Stimulated activated CD4-positive, alpha-beta T cell treated with anti-CD3 and anti-CD28 coated beads, TNF-alpha, amount 100 ng/mL, for 24 hours (primary cell): Measurements from ENCODE around the gene TAF1B.

Experiments
- DNase-seq, 3 experiments: peaks; one replicate each; pipeline ENCODE4 v3.0.0-alpha.2; 2020; ENCODE audit warnings: low read depth in 3 of 3

The TAF1B gene

DNA sequence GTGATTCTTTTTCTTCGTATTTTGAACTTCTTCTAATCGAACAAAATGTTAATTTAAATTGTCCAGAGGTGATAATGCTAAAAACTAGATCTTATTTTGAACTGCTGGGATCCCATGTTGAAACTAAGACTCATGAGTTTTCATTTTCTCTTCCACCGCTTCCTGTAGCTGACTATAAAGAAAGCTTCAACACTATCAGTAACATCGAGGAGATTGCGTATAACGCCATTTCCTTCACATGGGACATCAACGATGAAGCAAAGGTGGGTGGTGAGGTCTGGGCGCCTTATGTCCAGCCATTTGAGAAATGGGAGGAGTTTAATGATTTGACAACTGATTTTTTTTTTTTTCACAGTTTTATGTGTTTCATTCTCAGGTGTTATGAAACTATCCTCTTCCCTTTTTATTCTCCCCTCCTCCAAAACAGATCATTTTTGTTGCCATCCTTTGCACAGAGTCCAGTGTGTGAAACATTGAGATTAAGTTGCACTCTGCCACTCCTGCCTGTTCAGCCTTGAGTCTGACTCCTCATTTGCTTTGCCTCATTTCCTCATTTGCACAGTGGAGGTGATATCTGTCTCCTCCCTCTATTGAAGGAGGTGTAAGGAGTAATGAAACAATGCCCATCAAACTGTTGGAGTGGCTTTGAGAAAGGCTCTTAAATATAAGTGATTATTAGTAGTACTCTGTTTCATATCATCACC is 122.0 kb downstream of the TAF1B start:
- no peak for DNase-seq

DNA sequence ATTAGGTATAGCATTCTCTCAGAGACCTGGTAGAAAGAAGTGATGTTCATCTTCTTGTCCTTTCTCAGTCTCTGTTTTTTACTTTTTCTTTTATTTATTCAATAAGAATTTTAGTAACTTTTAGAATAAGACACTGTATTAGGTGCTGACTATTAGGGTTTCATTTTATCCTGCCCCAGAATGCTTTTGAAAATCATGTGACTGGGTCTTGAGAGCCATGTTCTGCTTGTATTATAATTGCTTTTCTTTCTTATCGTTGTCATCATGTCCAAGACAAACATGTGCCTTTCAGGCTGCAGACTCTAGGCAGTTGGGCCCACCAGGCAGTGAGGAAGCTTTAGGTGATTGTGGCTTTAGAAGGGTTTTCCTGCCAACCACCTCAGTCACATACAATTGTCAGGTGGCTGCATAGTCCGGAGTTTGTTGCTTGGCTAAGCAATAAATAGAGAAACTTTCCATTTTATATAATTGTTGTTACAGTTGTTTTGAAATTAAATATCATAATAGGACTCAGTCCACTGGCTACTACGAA is 123.3 kb downstream of the TAF1B start:
- no peak for DNase-seq

DNA sequence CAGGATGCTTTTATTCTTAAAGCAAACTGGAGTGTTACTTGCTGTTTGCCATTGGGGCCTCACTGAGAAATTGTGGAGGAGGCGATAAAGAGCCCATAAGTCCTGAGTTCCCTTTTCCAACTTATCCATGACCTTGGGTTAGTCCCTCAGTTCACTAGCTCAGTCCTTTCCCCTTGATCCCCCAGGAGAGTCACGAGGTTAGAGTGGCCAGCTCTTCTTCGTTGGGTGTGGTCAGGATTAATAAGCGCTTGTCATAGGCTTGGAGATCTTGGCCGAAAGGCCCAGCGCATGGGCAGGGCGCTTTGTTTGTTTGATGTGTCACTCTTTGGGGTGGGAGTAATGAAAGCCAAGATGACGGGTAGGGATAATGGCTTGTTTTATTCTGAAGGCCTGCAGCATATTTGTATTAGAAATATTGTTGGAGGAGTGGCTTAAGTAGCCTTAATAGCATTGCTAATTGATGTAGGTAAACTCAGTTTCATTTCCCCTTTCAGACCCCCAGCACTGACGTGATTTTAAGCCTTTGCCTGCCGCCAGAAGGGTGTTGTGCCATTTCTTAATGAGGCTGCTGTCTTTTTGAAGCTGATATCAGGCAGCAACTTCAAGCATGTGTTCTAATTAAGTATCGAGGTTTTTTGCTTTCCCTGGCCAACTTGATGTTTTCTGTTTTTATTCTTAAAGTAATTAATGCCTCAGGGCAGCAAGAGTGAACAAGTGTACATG is 123.9 kb downstream of the TAF1B start:
- DNase-seq, result no peak

DNA sequence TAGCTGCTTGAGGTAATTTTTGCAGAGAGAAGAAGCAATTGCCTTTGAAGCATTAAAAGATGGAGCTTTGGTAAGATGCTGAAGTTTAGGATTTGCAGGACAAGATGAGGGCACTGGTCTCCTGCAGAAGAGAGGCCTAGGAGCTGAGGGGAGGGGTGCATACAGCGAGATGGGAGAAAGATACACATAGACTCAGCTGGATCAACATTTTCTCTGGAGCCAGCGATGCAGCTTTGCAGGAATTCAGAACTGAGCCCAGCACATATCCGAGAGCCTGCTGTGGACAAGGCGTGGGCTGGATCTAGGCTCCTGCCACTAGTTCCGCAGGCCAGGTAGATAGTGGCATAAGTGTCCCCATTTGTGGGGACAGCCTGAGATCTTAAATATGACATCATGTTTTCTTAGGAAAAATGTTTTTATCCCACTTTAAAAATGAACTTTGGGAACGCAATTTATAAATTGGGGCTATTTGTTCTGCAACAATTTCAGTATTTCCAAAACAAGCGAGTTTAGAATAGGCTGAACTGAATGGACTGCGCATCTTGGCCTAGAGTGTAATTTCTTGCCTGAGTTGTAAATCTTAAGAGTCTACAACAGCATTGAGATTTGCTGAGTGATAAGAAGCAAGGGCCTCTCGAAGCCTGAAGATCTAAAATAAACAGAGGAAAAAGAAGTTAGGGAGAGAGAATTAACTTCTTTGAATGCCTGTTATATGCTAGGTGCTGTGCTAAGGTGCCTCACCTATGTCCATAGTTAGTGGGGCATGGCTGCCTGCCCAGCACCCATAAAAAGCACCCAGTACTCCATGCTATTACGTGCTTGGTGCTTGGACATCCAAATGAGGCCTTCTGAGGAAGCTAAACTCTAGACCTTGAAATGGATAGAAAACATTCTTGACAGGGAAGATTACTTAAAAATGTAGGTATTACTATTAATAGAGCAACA is 125.6 kb downstream of the TAF1B start:
- DNase-seq, result no peak

DNA sequence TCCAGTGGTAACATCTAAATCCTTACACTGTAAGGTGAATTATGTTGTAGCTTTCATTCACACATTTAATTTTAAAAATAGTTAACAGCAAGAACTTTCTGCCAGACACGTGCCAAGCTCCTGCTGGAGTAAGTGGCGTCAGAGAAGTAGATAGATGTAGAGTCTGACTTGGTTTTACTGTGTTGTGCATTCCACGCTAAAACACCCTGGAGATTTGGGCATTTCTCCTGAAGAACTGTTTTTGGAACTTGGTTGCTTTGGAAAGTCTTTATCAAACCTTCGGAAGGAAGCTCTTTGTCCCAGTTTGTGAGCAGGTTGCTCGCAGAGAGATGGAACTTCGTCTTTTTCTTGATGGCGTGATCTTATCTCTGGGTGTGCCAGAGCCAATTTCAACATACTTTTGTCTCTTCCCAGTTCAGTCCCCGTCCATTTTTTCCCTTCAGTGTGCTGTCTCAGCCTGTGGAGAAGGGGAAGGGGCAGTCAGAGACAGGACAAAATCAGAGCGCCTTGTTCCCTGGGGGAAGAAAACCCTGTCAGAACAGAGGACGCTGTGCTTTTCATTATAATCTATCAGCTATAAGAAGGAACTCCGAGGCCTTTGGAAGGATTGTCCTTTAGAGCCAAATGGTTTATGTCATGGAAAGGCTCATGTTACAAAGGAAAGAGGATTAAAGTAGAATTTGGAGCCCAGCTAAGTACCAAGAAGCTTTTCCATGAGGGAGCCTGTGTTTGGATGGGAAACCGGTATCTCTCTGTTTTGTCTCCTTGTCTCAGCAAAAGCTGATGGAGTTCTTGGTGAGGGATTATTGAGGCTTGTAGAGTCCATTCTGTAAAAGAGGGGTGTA is 127.1 kb downstream of the TAF1B start:
- no peak for DNase-seq

DNA sequence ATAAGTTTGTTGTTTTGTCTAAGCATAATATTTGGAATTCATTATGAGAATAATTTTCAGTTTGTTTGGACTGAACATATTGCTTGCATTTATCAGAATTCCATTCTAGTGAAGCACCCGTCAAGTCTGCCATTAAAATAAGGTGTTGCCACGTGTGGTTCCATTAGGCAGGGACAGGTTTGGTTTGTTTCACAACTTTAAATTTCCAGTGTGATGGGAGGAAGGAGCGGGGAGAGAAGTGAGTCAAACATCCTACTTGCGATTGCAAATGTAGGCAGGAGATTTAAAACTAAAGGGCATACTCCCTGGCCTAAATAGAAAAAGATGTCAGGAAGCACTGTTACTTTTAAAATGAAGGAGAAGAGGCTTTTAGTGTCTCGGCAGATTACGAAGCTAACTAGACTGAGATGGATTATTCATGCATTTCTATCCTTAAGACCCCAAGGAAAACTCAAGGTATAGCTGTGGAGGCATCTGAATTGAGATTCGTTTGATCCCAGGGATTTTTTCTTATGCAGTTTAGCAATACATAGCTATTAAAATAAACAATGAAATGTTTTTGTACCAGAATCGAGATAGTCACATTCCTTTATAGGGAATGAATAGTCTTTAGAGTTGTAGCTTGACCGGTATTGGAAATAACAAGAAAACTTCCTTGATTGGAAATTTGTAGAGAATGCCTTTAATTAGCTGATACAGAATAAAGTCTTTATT is 128.0 kb downstream of the TAF1B start:
- DNase-seq, result no peak

DNA sequence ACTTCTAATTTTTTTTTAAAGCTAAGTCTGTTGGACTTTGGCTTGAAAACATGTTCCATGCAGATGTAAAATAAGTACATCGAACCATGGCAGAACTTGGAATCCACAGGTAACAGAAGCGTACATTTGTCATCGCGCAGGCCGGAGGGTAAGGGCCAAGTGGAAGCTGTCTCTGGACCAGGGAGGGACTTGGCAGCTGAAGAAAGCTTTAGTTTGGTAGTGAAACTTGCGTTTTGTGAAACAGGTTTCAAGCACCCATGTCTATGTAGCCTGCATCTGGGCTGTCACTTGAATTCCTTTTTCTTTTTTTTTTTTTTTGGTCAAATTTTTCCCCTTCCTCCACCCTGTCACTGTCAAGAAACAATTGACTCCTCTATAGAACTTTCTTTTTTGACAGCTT is 128.6 kb downstream of the TAF1B start:
- DNase-seq, result no peak

DNA sequence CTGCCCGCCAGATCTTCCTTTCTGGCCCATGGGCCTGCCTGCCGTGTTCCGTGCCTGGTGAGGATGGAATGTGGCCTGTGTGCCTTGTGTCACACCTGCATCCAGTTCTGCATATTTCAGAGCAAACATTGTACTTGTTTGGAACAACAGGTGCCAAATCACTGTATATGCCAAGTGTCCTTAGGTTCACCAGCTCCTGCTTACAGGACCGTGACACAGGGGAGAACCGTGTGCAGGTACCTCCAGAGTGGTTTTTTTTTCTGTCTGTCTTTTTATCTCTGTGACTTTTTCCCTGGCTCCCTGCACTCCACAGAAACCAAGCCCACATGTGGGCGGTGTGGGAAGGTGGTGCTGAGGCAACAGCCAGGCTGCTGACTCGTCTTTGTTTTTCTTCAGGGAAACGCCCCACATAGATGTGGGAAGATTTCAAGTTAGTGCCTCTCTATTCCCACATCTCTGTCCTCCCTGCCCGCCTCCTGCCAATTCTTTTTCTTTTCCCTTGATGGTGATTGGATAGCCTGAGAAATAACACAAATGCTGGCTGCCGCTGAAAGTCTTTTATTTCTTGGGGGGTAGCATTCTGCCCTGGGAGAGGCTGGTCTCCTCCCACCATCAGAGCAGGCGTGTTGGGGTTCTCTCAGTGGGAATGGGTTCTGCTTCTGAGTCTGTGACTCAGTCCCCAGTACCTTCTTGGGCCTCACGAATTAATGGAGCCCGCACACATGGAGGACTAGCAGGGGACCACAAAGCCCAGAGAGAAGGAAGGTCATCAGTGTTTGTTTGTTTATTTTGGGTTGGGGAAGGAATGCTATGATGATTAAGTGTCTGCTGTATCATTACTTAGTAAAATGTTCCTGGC is 129.6 kb downstream of the TAF1B start:
- peak in 1 of 3 experiments; percentile 35 for DNase-seq

DNA sequence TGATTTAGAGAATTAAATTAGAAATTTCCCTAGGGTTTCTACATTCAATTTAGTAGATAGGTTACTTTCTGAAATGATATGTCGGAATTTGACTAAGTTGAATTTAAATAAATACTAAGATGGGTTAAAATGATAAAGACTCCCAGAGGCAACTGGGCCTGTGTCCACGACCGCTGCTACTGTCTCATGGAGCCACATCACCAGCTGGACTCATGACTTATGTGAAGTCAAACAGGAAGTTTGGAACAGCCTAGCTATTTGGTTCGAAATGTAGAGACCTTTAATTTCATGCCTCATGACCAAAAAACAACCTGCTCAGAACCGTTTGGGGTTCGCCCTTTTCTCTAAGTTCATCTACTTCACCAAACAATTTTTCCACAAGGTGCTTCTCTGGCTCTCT is 130.4 kb downstream of the TAF1B start:
- DNase-seq, result no peak

DNA sequence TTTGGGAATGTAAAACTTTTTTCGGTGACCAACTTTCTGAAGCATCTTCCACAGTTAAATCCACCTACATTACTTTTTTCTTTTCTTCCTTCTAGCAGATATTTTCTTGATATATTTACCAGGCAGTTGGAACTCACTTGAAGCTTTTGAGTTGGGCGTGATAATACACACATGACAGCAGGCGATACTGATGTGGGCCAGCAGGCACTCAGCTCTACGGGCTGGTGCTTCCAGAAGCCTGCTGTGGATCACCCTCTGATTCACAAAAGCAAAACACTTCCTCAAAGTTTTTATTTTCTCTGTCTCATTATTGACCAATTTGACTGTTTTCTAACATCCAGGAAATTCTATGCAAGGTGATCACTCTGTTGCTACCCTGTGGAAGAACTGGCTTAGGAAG is 131.1 kb downstream of the TAF1B start:
- DNase-seq, result no peak

DNA sequence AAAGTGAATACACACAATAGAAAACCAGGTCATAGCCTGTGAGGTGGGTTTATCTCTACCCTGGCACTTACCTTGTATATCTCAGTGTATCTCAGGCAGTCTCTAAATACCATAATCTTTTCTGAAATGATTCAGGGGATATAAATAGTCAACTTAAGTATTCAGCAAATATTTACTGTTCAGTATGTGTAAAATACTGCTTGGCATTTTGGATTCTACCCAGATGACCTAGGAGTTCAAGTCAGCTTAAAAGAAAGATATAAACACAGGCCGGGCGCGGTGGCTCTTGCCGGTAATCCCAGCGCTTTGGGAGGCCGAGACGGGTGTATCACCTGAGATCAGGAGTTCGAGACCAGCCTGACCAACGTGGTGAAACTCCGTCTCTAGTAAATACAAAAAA is 132.1 kb downstream of the TAF1B start:
- DNase-seq, result no peak

DNA sequence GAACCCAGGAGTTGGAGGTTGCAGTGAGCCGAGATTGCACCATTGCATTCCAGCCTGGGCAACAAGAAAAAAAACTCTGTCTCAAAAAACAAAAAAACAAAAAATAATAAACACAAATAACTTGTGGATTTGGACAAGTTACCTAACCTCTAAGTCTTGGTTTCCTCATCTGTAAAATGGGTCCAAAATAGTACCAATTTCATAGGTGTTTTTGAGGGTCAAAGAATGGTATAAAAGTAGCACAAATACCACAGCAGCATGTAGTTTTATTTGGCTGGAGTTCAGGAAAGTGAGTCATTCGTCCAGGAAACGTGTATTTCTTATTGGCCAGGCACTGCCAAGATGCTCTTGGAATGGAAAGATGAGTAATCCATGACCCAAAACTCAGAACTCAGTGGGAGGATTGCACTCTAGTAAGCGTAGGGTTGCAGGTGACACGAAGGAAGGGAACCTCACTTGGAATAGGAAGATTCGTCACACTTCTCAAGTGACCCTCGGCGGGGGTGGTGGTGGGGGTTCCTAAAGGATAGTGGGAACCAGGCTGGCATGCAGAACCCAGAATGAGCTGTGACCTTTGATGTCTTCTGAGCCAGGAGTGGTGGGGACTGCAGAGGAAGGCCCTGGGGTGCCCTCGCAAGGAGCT is 132.7 kb downstream of the TAF1B start:
- DNase-seq, result peak in 2 of 3 experiments; percentile 11 to 35

DNA sequence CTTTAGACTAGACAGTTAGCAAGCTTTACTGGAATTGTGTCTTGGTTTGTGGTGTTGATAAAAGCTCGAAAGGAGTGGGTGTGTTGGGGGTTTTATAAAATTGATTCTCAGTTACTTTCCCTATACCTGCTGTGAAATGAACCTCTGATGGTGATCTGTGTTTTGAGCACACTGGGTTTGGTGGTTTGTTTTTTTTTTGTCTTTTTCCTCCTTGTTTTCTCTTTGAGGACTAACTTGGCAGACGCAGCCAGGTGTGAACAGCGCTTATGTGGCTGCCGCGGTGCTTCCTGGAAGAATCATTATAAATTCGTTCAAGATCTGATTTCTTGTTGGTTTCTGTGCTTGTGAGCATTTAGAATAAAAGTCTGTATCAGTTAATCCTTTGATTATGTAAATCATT is 136.7 kb downstream of the TAF1B start:
- DNase-seq, result no peak

DNA sequence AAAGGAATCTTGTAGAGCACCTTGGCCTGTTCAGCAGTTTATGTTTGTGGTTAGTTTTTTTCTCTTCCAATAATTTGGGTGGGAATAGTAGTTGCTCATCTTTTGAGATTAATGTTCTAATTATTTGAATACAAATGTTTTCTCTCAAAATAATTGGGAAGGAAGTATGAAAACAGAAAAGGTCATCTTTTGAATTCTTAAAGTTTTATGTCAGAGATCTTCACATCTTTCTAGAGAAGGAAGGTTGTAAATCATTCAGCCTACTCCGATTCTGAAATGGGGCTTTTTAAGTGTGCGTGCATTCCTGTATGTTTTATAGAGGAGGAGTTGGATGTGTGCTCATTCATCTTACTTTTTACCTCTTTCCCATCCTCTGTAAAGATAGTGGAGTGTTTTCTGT is 137.2 kb downstream of the TAF1B start:
- no peak for DNase-seq

DNA sequence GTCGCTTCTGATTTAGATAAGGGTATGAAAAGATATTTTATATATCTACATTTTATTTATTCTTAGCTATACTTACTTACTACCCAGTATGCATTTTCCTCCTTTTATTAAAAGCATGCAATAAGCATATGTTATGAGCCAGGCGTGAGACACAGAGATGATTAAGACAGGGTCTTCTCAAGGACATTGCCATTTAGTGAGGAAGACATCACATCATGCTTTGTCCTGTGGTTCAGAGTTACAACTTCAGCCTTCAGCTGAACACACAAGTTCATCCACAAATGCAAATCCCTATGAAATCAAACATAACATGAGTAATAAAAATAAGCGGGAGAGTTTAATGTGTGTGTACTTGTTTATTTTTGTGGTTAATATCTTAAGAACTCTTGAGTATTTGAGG is 138.4 kb downstream of the TAF1B start:
- no peak for DNase-seq

DNA sequence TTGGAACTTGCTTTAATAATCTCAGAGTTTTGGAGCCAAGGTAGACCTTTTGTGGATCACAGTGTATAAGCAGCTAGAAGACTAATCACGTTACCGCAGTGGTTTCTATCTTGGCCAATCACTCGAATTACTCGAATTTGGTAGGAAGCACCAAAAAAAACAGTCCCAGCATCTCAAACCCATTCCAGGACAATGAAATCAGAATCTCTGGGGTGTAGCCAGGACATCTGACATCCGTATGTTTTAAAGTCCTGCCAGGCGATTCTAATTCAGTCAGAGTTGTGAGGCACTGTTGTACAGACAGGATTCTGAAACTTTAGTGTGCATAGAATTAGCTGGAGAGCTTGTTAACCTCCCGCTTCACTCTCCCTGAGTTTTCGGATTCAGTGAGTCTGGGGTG is 139.0 kb downstream of the TAF1B start:
- no peak for DNase-seq

DNA sequence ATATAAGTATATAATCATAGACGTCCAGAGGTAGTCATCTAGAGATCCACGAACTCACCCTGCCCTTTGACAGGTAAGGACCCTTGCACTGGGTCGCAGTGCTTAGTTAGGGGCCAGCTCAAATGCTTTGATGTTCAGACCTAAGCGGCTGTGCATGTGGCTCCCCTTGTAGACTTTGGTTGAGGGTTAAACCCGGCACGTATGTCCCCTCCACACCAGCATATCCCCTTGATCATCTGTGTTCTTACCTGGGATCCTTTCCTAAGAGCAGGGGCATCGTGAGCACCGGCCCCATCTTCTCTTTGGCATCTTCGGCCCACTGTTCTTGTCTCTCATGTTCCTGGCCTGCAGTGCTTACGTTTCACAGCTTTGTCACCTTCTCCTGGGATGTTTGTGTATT is 139.6 kb downstream of the TAF1B start:
- DNase-seq, result no peak

DNA sequence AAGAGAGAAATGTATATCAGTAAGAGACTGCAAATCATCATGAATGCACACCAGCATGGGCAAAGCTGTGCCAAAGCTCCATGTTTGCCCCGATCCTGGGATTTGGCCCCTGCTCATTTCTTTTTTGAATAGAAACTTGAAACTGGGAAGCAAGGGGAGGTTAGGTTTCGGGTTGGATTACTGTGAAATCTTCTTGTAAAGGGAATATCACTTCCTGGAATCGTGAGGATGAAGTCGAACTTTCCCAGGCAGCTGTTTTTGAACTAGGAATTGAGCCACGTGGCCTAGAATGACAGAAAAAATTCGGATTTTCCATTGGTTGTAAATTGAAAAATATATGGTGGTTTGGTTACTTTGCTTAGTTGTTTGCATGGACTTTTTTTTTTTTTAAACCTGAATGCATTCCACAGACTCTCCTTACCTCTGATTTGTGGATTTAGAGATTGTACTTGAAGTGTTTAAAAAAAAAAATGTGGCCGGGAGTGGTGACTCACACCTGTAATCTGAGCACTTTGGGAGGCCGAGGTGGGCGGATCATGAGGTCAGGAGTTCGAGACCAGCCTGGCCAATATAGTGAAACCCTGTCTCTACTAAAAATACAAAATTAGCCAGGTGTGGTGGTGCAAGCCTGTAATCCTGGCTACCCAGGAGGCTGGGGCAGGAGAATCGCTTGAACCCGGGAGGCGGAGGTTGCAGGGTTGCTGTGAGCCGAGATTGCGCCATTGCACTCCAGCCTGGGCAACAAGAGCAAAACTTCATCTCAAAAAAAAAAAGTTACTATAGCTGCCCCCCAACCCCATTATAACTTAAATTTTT is 140.3 kb downstream of the TAF1B start:
- no peak for DNase-seq
